ENCODE measurements around the gene SIGLEC12.

GRCh38 chr19:51549533-51550324 lies 48.1 kb upstream of the SIGLEC12 start:
- no peak for TF ChIP-seq CTCF (IDR thresholded peaks at IDR 0.05)
- TF ChIP-seq POLR2A (IDR thresholded peaks at IDR 0.05), result no peak

Measured in testis (tissue), 2 donors.